Stimulated activated CD4-positive, alpha-beta T cell treated with anti-CD3 and anti-CD28 coated beads, TNF-alpha, amount 100 ng/mL, for 24 hours (primary cell): ENCODE measurements around the gene OR6C2.
"Not testable (repeated sequence)": the region's sequence is repeated elsewhere in the genome, so short reads cannot be mapped to it uniquely, and the experiment has no call there.

Source experiments
- DNase-seq, 3 experiments: peaks; one replicate each; pipeline ENCODE4 v3.0.0-alpha.2; 2020; ENCODE audit warnings: low read depth in 3 of 3

Gene OR6C2

GRCh38 chr12:55443776-55444175 lies at the start of gene OR6C2:
TSS of gene OR6C2 (plus strand) at chr12:55444076. CDS start at chr12:55452214, 8,138 bp downstream.
- DNase-seq, result no peak

- no peak for DNase-seq
Observed at GRCh38 chr12:55396326-55396725, 47.5 kb upstream of the OR6C2 start.

- no peak for DNase-seq
Observed at GRCh38 chr12:55400229-55400628, 43.6 kb upstream of the OR6C2 start, which contains the start of gene OR6C65. TSS of gene OR6C65 (plus strand) at chr12:55400529. CDS start at chr12:55400529, 0 bp downstream.

- no peak for DNase-seq
Observed at GRCh38 chr12:55407866-55408265, 36.0 kb upstream of the OR6C2 start.

GRCh38 chr12:55409133-55409532 lies 34.7 kb upstream of the OR6C2 start:
- DNase-seq, result not testable (repeated sequence)

- DNase-seq, result not testable (repeated sequence)
Observed at GRCh38 chr12:55412138-55412537, 31.7 kb upstream of the OR6C2 start.

- not testable (repeated sequence) for DNase-seq
Observed at GRCh38 chr12:55413498-55414388, 30.1 kb upstream of the OR6C2 start.

GRCh38 chr12:55414396-55414823 lies 29.5 kb upstream of the OR6C2 start:
- not testable (repeated sequence) for DNase-seq

- not testable (repeated sequence) for DNase-seq
Observed at GRCh38 chr12:55414889-55415288, 29.0 kb upstream of the OR6C2 start.

GRCh38 chr12:55416961-55417360 lies 26.9 kb upstream of the OR6C2 start:
- no peak for DNase-seq

GRCh38 chr12:55420307-55420962 lies 23.4 kb upstream of the OR6C2 start:
- no peak for DNase-seq

GRCh38 chr12:55425954-55426353 lies 17.9 kb upstream of the OR6C2 start, which contains the start of gene OR6C76:
TSS of gene OR6C76 (plus strand) at chr12:55426254. CDS start at chr12:55426254, 0 bp downstream.
- no peak for DNase-seq

GRCh38 chr12:55428331-55429243 lies 15.3 kb upstream of the OR6C2 start:
- no peak for DNase-seq

- not testable (repeated sequence) for DNase-seq
Observed at GRCh38 chr12:55441233-55441632, 2.6 kb upstream of the OR6C2 start.

- no peak for DNase-seq
Observed at GRCh38 chr12:55445357-55445756, 1.5 kb downstream of the OR6C2 start.

GRCh38 chr12:55446326-55446725 lies 2.5 kb downstream of the OR6C2 start:
- DNase-seq, result no peak

GRCh38 chr12:55448825-55449224 lies 4.9 kb downstream of the OR6C2 start:
- DNase-seq, result no peak

- not testable (repeated sequence) for DNase-seq
Observed at GRCh38 chr12:55464926-55465325, 21.1 kb downstream of the OR6C2 start.

GRCh38 chr12:55467836-55468235 lies 24.0 kb downstream of the OR6C2 start:
- DNase-seq, result no peak

- no peak for DNase-seq
Observed at GRCh38 chr12:55469291-55469690, 25.4 kb downstream of the OR6C2 start.

- no peak for DNase-seq
Observed at GRCh38 chr12:55470088-55470829, 26.4 kb downstream of the OR6C2 start, which contains the start of gene OR6C70. TSS of gene OR6C70 (minus strand) at chr12:55470138. CDS start at chr12:55470138, 0 bp downstream.
